ENCODE results near the gene MBP.

- TF ChIP-seq BHLHE40 (IDR thresholded peaks at IDR 0.05; ENCODE audit: borderline replicate concordance) (no peak), NFRKB (IDR thresholded peaks at IDR 0.05) (no peak), TARDBP (IDR thresholded peaks at IDR 0.05) (no peak)
These were observed 4.5 kb upstream of the MBP start for GRCh38 chr18:77136871-77137665.
